NCI-H510A treated with DMSO at 0.1 percent for 48 hours (cell line): ENCODE data around the gene MAFF.
"Not testable (repeated sequence)": the region's sequence is repeated elsewhere in the genome, so short reads cannot be mapped to it uniquely, and the experiment has no call there.

ENCODE experiments used
- DNase-seq: peaks from one replicate; lab custom pipeline; 2025; lab: John Stamatoyannopoulos, UW

The MAFF gene

DNA sequence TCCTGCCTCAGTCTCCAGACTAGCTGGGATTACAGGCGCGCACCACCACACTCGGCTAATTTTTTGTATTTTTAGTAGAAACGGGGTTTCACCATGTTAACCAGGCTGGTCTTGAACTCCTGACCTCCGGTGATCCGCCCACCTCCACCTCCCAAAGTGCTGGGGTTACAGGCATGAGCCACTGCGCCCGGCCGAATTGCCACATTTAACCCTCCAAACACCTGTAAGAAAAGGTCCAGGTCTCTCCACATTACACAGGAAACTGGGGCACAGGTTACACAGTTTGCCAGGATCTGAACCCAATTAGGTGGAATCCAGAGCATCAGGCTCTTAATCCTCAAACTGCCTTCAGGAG, 24.2 kb upstream of the MAFF start:
- not testable (repeated sequence) for DNase-seq

DNA sequence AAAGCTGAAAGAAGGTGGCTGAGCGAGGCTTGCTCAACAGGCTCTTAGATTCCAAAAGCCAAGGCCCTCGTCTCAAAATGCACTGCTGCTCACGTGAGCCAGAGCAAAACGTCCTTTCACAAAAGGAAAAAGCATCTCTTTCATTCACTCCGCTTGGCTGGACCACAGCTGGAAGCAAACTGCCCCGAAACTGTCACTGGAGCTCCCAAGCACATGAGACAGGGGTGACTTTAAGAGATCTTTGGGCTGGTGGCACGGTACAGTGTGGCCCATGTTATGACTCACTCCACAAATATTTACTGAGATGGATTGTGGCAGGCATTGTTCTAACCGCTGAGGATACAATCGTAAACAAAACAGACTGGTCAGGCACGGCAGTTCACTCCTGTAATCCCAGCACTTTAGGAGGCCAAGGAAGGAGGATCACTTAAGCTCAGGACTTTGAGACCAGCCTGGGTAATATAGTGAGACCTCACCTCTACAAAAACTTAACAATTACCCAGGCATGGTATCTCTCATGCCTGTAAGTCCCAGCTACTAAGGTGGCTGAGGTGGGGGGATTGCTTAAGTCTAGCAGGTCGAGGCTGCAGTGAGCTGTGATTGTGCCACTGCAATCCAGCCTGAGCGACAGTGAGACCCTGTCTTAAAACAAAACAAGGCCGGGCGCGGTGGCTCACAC, 23.7 kb upstream of the MAFF start:
- DNase-seq = peak; percentile 55

DNA sequence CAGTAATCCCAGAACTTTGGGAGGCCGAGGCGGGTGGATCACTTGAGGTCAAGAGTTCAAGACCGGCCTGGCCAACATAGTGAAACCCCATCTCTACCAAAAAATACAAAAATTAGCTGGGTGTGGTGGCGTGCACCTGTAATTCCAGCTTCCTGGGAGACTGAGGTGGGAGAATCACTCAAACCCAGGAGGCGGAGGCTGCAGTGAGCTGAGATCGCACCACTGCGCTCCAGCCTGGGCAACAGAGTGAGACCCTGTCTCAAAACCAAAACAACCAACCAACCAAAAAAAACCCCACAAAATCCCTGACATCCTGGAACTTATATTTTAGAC, 23.2 kb upstream of the MAFF start:
- not testable (repeated sequence) for DNase-seq

DNA sequence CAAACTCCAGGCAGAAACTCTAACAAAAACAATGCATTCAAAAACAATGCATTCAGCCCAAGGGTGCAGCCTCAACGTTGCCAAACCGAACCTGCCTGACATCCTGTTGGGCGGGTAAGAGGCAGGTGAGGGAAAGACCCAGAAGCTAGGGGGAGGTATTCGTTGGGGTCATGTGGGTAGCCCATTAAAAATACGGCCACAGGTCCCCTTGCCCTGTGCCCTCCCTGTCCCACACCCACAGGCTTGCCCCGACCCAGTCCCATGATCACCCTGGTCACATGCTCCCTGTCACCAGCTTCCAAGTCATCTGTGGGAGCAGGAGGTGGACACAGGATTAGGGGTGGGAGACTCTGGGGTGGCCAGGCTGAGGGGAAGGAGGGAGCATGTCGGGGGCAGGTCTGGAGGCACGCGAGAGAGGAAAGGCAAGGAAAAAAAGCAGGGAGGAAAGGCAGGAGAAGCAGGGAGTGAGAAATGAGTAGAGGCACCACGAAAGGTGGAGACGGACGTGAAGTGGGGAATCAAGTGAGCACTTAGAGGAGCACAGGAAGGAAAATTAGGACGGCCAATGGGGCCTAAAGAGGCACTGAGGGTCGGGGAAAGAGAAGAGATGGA, 20.8 kb upstream of the MAFF start:
- DNase-seq = no peak

DNA sequence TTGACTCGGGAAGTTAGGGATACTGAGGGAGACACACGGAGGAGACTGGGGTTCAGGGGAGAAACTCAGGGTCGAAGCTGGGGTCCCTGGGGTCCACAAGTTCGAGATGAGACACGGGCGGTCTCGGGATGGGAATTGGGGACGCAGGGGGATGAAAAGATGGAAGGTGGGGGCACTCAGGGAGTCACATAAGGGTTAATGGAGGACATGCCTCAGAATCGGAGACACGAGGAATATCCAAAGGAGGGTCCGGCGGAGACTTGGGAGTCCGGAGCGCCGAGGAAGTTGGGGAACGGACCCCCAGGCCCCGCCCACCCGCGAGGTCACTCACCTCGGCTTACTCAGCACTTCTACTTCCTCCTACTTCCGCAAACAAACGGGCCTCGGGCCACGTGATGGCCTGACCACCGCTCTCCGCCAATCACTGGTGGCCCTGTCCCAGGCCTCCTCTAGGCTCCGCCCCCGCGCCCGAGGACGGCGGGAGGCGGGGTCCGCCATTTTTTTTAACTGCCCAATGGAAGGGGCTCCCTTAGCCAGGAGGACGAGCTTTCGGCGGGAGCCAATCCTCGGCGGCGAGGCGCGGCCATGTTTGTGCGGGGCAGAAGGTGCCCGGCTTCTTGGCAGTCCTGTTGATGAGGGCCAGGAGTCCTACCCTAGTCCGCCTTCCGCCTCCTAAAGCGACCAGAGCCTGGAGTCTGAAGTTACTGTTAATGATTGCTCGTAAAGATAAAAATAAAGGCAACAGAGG, 20.2 kb upstream of the MAFF start, which contains the start of gene PLA2G6:
Gene PLA2G6, minus strand, starts transcription at position 378 of the 748 bp plus-strand sequence. CDS start 12,404 bp downstream, outside the sequence.
- DNase-seq = peak; percentile 94

DNA sequence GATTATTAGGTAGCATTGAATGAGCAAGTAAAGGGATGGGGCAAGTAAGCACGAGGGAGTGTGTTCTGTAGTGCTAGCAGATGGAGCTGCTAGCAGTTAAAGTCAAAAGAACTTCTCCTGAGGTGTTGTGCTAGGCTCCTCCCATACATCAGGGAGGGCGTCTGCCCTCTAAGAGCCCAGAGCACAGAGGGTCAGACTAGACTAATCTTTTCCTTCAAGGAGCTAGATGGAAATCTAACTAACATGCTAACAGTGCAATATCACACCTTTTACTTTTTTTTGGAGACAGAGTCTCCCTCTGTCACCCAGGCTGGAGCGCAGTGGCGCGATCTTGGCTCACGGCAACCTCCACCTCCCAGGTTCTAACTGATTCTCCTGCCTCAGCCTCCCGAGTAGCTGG, 17.0 kb upstream of the MAFF start:
- DNase-seq = no peak

DNA sequence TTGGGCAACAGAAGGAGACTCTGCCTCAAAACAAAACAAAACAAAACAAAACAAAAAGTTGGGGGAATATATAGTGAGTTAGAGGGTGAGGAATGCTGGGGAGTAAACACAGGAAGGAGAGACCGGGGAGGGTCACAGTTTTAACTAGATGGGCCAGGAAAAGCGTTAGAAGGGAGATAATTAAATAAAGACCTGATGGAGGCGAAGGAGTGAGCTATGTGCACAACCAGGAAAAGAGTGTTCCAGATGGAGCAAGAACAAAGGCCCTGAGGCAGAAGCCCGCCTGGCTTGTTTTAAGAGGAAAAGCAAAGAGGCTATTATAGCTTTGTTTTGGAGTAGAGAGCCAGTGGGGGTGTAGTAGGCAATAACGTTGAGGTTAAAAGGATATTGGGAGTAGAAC, 15.4 kb upstream of the MAFF start:
- no peak for DNase-seq

DNA sequence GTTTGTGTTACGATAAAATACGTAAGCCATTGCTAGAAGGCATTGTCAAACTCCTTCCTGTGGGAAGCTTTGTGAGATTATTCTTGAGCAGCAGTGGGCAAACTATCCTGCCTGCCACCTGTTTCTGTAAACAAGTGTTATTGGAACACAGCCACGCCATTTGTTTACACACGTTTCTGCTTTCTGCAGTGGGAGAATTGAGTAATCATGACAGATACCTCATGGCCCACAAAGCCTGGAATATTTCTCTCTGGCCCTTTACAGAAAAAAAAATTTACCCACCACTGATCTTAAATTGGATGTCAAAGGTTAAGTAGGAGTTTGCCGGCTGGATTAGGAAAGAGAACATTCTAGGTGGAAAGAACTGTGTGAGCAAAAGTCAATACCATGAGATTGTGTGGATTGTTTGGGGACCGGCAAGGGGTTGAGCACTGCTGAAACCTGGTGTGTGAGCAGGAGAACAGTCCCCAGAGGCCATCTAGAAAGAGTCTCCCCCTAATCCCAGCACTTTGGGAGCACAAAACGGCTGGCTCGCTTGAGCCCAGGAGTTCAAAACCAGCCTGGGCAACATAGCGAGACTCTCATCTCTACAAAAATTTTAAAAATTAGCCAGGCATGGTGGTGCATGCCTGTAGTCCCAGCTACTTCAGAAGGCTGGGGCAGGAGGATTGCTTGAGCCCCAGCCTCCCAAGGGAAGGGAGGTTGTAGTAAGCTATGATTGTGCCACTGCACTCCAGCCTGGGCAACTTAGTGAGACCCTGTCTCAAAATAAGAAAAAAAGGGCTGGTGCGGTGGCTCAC, 14.2 kb upstream of the MAFF start:
- DNase-seq = peak; percentile 11

DNA sequence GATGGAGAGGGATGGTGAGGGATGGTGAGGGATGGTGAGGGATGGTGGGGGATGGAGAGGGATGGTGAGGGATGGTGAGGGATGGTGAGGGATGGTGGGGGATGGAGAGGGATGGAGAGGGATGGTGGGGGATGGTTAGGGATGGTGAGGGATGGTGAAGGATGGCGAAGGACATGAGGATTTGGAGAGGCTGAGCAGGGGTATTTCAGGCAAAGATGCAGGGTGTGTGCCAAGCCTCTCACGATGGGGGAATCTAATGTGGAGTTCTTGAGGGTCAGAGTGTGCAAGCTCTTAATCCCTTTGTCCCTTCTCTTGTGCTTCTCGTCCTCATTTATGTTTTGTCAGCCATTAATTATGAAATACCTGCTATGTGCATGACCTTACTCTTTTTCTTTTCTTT, 12.7 kb upstream of the MAFF start:
- no peak for DNase-seq

DNA sequence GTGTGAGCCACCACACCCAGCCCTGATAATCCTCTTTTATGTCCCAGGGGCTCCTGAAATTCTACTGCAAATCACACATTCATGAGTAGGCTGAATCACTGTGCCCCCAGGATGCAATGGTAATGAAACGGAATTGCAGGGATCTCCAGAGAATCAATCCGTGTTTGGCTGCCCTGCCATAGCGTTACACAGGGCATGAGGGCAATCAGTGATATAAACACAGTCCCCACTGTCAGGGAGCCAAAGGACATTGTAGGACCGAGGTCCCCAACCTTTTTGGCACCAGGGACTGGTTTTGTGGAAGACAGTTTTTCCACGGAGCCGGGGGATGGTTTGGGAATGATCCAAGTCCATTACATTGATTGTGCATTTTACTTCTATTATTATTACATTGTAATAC, 11.2 kb upstream of the MAFF start:
- DNase-seq = no peak

DNA sequence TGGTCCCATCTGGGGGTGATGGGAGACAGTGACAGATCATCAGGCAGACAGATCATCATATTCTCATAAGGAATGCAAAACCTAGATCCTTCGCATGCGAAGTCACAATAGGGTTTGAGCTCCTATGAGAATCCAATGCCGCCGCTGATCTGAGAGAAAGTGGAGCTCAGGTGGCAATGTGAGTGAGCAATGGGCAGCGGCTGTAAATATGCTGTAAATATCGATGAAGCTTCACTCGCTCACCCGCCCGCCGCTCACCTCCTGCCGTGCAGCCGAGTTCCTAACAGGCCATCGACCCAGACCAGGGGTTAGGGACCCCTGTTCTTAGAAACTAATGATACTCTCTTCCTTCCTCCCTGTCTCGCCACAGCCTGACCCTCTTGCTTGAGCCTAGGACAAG, 10.7 kb upstream of the MAFF start:
- DNase-seq = no peak

DNA sequence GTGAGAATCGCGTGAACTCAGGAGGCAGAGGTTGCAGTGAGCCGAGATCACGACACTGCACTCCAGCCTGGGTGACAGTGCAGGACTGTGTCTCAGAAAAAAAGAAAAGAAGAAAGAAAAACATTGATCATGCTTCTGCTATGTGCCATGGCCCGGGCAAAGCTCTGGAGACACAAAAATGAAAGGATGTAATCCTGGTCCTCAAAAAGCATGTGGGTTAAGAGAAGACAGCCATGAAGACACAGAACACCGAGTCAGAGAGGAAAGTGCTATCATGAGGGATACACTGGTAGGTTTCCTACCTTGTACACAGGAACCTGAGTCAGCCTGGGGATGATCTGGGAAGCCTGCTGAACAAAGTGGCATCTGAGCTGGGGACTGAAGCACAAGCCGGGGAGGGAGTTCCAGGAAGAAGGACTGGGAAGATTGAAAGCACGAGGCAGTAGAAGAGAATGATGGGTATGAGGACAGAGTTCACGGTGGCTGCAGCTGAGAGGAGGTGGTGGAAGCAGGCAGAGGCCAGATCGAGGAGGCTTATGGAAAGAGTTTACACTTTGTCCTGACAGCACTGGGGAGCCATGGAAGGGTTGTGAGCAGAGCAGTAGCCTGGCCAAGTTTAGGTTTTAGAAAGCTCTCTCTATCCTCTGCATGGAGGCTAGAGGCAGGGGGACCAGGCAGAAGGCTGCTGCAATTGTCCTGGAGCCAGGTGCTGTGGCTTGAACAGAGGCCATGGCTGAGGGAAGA, 9.9 kb upstream of the MAFF start:
- DNase-seq = no peak

DNA sequence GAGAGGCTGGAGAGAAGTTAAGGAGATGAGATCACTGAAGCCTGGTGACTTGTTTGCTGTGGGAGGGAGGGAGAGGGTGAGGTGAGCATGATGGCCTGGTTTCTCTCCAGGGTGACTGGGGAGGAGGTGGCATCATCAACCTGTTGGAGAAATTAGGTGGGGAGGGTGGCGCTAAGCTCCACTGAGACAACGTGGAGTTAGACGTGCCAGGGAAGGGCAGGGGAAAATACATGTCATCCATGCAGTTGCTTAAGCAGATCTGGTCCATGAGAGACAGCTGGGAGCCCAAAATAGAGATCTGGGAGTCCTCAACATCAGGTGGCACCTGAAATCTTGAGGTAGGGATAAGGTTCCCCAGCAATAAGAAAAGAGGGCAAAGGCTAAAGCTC, 9.3 kb upstream of the MAFF start:
- no peak for DNase-seq

DNA sequence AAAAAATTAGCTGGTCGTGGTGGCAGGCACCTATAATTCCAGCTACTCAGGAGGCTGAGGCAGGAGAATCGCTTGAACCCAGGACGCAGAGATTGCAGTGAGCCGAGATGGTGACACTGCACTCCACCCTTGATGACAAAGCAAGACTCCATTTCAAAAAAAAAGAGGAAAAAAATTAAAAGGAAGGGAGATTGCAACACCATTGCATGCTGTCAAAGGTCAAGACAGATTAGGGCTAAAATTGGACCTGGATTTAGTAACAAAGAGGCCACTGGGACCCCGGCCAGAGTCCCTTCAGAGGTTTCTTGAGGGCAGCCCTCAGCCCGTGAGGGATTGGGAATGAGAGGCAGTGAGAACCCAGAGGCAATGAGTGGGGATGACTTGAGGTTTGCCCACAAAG, 8.2 kb upstream of the MAFF start:
- no peak for DNase-seq

DNA sequence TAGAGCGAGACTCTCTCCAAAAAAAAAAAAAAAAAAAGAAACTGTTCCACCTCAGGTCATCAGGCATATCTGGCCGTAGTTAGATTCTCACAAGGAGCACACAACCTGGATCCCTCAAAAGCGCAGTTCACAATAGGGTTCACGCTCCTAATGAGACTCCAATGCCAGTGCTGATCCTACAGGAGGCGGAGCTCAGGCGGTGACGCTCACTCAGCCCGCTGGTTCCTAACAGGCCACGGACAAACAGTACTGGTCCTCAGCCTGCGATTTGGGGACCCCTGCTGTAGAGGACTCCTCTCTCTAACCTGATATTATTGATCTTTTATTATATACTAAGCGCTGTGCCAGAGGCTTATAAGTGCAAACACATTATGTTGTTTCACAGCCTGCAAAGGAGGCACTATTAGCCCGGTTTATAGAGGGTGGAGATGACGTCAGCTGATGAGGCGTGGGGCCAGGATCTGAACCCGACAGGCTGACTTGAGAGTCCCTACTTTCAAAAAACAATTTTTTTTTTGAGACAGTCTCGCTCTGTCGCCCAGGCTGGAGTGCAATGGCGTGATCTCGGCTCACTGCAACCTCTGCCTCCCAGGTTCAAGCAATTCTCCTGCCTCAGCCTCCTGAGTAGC, 4.9 kb upstream of the MAFF start:
- DNase-seq = no peak

DNA sequence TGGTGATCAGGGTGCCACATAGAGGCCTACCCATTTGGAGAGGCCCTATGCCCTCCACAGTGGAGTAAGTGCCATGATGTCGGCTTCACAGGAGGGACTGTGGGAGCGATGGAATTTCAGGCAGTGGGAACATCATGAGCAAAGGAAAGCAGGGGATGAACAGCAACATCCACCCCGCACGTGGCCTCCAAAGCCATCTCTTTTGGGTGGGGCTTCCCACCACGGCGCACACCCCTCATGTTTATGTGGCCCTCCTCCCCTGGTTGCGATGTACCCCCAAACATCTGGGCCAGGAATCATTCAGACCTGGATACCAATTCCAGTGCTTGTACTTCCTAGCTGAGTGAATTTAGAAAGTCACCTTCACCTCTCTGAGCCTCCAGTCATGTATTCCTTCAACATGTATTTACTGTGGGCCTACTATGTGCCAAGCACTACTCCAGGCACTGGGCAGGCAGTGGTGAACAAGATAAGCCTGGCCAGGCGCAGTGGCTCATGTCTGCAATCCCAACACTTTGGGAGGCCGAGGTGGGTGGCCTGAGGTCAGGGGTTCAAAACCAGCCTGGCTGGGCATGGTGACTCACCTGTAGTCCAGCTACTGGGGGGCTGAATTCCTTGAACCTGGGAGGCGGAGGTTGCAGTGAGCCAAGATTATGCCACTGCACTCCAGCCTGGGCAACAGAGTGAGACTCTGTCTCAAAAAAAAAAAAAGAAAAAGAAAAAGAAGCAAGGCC, 1.8 kb upstream of the MAFF start:
- no peak for DNase-seq

DNA sequence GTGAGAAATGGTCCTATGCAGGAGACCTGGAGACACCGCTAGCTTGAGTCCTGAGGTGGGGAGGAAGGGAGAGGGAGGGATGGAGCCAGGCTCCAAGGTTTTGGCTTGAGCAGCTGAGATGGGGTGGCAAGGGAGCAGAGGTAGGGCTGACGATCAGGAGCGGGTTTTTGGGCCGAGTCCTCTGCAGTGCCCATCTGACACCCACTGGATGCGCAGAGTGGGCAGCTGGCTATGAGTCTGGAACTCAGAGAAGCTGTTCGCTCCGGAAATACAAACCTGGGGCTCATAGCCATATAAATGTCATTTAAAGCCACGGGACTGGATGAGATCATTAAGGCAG, 453 bp upstream of the MAFF start:
- no peak for DNase-seq

DNA sequence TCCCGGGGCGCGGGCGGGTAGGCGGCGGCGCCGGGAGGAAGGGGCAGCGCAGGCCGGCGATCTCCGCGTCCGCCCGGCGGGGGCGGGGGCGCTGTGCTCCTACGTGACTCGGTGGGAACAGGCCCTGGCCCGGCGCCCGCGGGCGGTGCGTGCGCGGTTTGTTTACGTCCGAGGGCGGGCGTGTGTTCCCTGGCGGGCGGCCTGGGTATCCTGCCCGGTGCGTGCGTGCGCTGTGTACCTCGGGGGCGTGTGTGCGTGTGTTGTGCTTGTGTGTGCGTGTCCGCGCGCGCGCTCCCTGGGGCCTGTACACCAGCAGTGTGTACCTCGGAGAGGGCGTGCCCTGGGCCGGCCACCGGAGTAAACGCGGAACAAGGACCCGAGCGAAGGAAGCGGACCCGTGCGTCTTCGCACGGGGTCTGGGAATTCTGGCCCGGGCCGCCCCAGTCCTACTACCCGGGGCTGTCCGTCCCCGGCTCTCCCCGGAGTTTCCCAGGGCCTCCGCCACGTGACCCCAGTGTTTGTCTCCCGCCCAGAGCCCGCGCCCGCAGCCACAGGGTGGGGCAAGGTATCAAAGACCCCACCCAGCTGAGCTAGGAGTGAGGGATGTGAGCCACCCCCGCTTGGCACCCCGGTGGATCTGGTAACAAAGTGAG, 769 bp downstream of the MAFF start:
- peak; percentile 19 for DNase-seq

DNA sequence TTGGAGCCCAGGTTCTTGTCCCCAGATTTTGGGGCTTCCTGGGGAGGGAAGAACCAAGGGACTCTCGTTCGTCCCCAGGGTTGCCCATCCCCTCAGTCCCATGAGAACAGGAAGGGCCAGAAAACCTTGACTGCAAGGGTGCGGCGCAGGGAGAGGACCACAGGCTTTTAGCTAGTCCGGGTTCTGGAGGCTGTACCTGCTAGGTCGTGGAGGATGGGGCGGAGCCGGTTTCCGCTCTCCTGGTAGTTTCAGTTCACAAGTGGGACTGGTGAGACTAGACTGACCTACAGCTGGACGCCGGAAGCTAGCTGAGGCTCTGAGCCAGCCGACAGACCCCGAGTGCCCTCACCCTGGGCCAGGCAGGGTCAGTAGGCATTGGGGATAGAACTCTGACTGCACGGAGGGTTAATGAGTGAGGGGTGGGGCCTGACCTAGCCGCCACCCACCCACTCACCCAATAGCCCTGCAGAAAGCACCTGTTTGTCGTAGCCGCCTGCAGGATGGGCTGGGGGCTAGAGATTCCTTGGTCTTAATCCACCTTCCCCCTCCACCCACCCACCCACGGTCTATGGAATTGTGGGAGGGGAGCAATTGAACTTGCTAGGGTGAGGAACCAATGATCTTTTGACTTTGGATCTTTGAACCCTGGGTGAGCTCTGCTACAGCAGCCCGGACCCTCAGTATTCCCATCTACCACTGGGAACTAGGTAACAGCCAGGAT, 1.5 kb downstream of the MAFF start:
- DNase-seq = peak; percentile 26
